HL-60 (cell line): Measurements from ENCODE around the gene UST.

Source experiments
- DNase-seq, 2 experiments: peaks; one replicate each; pipeline ENCODE4 v3.0.0-alpha.2; 2010 to 2020; ENCODE audit warnings: low read depth in 1 of 2, low spot score in 1 of 2
- H3K27ac ChIP-seq: fragments of 250-450 bp; sonication (Bioruptor Pico); replicated peaks from 2 replicates; pipeline ENCODE4 v1.5.1; 2020; ENCODE audit warnings: mild to moderate bottlenecking, moderate library complexity
- H3K27me3 ChIP-seq: fragments of 250-450 bp; sonication (Bioruptor Pico); 2 replicates; pipeline ENCODE4 v1.5.1; 2021; ENCODE audit warnings: mild to moderate bottlenecking, moderate library complexity; ENCODE audit not compliant: insufficient read depth, poor library complexity, severe bottlenecking
- H3K4me3 ChIP-seq: replicated peaks from 2 replicates; pipeline ENCODE4 v1.5.1; 2011; ENCODE audit warnings: mild to moderate bottlenecking, control low read depth, low read length; ENCODE audit not compliant: insufficient read depth
- GABPA ChIP-seq: IDR thresholded peaks from 2 replicates; pipeline ENCODE4 v1.6.1; 2012; ENCODE audit warnings: low read depth
- POLR2AphosphoS5 ChIP-seq: IDR thresholded peaks from 2 replicates; pipeline ENCODE4 v1.6.1; 2012; ENCODE audit warnings: low read depth
- SPI1 ChIP-seq: IDR thresholded peaks from 2 replicates; pipeline ENCODE4 v1.6.1; 2012; ENCODE audit warnings: low read depth, mild to moderate bottlenecking, borderline replicate concordance
- TF ChIP-seq, protein P1 (sequence below): IDR thresholded peaks from 2 replicates; pipeline ENCODE4 v1.6.1; 2012; ENCODE audit warnings: low read depth; ENCODE audit not compliant: insufficient replicate concordance
- TF ChIP-seq, protein P2 (sequence below): IDR thresholded peaks from one replicate; pipeline ENCODE4 v1.5.1; 2011; ENCODE audit warnings: low read length, control low read depth, inconsistent platforms; ENCODE audit not compliant: insufficient read depth

UST gene

DNA sequence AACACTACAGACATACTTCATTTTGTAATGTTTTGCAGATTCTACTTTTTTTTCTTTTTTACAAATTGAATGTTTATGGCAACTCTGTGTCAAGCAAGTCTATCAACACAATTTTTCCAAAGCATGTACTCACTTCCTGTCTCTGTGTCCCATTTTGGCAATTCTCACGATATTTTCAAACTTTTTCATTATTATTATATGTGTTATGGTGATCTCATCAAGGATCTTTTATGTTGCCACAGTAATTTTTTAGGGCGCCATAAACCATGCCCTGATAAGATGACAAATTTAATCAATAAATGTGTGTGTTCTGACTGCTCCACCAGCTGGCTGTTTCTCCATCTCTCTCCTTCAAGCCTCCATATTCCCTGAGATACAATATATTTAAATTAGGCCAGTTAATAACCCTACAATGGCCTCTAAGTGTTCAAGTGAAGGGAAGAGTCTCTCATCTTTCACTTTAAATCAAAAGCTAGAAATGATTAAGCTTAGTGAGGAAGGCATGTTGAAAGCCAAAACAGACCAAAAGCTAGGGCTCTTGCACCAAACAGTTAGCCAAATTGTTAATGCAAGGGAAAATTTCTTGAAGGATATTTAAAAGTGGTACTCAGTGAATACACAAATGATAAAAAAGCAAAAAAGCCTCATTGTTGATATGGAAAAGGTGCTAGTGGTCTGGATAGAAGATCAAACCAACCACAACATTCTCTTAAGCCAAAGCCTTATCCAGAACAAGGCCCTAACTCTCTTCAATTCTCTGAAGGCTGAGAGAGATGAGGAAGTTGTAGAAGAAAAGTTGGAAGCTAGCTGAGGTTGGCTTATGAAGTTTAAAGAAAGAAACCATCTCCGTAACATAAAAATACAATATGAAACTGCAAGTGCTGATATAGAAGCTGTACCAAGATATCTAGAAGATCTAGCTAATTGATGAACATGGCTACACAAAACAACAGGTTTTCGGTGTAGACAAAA, 376.3 kb downstream of the UST start:
- no peak for DNase-seq
- TF ChIP-seq, protein P1, sequence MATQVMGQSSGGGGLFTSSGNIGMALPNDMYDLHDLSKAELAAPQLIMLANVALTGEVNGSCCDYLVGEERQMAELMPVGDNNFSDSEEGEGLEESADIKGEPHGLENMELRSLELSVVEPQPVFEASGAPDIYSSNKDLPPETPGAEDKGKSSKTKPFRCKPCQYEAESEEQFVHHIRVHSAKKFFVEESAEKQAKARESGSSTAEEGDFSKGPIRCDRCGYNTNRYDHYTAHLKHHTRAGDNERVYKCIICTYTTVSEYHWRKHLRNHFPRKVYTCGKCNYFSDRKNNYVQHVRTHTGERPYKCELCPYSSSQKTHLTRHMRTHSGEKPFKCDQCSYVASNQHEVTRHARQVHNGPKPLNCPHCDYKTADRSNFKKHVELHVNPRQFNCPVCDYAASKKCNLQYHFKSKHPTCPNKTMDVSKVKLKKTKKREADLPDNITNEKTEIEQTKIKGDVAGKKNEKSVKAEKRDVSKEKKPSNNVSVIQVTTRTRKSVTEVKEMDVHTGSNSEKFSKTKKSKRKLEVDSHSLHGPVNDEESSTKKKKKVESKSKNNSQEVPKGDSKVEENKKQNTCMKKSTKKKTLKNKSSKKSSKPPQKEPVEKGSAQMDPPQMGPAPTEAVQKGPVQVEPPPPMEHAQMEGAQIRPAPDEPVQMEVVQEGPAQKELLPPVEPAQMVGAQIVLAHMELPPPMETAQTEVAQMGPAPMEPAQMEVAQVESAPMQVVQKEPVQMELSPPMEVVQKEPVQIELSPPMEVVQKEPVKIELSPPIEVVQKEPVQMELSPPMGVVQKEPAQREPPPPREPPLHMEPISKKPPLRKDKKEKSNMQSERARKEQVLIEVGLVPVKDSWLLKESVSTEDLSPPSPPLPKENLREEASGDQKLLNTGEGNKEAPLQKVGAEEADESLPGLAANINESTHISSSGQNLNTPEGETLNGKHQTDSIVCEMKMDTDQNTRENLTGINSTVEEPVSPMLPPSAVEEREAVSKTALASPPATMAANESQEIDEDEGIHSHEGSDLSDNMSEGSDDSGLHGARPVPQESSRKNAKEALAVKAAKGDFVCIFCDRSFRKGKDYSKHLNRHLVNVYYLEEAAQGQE, result no peak
- TF ChIP-seq GABPA (no peak), SPI1 (no peak), POLR2AphosphoS5 (no peak)
- TF ChIP-seq, protein P2, sequence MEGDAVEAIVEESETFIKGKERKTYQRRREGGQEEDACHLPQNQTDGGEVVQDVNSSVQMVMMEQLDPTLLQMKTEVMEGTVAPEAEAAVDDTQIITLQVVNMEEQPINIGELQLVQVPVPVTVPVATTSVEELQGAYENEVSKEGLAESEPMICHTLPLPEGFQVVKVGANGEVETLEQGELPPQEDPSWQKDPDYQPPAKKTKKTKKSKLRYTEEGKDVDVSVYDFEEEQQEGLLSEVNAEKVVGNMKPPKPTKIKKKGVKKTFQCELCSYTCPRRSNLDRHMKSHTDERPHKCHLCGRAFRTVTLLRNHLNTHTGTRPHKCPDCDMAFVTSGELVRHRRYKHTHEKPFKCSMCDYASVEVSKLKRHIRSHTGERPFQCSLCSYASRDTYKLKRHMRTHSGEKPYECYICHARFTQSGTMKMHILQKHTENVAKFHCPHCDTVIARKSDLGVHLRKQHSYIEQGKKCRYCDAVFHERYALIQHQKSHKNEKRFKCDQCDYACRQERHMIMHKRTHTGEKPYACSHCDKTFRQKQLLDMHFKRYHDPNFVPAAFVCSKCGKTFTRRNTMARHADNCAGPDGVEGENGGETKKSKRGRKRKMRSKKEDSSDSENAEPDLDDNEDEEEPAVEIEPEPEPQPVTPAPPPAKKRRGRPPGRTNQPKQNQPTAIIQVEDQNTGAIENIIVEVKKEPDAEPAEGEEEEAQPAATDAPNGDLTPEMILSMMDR, result no peak
- no peak overlapping the region for H3K4me3 ChIP-seq
- no peaks in the 10 kb centered on the region for H3K27me3 ChIP-seq
- no peak overlapping the region for H3K27ac ChIP-seq

DNA sequence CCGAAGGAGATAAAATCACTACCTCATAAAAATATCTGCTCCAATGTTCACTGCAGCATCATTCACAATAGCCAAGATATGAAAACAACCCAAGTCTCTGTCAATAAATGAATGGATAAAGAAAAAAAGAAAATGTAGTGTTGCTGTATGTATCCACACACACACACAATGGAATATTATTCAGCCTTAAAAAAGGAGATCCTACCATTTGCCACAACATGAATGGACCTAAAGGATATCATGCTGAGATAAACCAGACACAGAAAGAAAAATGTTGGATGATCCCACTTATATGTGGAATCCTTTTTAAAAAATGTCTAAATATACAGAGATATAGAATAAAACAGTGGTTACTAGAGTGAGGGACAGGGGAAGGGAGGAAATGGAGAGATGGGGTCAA, 378.5 kb downstream of the UST start:
- DNase-seq, result no peak
- Histone ChIP-seq H3K4me3 (no peak overlapping the region), H3K27me3 (no peaks in the 10 kb centered on the region), H3K27ac (no peak overlapping the region)
- TF ChIP-seq, protein P2, result no peak
- no peak for TF ChIP-seq POLR2AphosphoS5
- no peak for TF ChIP-seq GABPA
- TF ChIP-seq, protein P1, result no peak
- TF ChIP-seq SPI1, result no peak
